Hematopoietic multipotent progenitor cell treated with erythropoietin and hydrocortisone succinate and interleukin-3 and kit ligand, for 8 days (in vitro differentiated cells): ENCODE data around the gene FBXL14.

ENCODE experiments used
- DNase-seq: peaks from one replicate; pipeline ENCODE4 v3.0.0-alpha.2; 2015

Gene FBXL14

DNA sequence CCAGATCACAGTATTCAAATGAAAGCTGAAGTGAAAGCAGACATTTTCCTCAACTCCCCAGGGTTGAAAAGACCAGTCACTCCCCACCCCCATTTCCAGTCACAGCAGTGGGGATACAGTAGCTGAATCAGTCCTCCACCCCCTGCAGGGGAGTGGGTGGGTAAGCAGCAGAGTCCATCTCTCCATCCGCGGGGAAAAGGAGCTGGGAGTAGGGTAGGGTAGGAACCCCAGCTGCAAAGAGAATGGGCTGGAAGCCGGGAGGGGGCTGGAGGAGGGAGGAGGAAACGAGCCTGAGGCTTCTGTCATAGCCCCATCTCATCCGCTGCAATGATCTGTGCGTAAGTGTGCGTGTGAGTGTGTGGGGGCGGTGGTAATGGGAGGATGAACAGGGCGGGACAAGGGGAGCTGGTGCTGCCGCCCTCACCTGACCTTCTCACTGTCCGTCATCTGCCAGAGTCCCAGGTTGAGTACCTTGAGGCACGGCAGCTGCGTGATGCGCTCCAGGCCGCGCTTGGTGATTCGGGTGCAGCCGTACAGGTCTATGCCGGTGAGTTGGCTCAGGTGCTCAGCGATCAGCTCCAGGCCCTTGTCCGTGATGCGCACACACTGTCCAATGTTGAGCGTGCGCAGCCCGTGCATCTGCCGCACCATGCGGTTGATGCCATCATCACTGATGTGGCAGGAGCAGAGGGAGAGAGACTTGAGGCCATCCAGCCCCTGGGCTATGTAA lies 1.8 kb downstream of the FBXL14 start:
- peak; percentile 51 for DNase-seq

DNA sequence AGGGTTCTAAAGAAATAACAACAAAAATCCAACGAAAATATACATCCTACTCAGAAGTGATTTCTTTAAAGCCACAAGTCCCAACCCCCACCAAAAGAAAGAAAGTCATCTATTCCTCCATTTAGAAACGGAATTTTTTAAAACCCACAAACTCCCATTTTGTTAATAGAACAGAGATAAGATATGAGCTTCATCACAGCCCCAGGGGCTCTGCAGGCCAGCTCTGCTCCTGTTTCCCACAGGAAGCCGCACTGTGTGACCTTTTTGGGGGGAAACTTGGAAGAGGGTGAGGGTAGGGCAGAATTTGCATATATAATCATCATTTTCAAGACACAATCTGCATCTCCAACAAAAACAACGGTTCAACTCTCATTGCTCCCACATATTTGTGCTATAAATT lies 2.8 kb downstream of the FBXL14 start:
- DNase-seq = peak; percentile 39

DNA sequence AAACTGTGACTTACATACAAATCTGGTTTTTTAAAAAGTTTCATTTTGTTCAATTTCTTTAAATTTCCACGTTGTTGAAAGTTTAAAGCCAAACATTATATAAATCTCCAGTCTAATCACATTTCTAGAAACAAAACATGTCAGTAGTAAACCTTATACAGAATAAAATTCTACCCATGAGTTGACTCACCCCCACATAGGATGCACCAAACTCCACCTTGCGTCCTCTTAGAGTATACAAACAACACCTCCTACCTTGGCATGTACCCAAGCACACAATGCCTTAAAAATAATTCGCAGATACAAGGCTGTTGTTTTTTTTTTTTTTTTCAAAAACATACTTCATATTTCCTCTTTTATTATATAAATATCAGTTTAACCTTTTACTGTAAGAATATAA lies 3.3 kb downstream of the FBXL14 start:
- DNase-seq = peak; percentile 39

DNA sequence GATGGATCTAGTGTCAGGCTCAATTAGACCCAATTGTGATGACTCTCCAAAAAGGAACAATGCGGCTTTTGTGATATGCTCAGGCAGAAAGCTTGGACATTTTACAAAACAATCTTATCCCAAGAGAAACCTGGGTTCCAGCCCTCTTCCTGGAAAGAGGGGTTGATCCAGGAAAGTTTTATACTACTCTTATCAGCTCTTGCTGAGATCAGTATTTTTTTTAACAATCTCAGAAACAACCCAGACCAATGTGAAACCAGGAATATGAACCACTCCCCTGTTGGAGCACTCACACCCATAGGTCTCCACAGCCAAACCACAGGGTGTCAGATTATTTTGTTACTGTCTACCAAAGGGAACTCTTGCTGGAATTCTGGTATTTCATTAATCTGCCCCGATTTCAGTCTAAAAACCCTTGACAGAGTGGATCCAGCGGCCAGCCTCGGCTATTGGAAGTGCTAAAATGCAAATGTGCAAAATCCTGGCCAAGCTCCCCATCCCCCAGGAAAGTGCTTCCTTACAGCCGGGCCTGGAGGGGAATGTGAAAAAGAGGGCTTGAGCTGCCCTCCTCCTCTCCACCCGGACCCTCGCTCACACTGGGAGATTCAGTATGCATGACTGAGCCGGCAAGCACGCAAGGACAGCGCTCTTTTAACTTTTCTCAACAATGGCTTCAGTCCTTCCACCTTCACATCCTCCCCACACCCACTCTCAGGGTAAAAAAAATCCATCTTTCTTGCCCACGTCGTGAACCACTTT lies 4.0 kb downstream of the FBXL14 start:
- DNase-seq = no peak

DNA sequence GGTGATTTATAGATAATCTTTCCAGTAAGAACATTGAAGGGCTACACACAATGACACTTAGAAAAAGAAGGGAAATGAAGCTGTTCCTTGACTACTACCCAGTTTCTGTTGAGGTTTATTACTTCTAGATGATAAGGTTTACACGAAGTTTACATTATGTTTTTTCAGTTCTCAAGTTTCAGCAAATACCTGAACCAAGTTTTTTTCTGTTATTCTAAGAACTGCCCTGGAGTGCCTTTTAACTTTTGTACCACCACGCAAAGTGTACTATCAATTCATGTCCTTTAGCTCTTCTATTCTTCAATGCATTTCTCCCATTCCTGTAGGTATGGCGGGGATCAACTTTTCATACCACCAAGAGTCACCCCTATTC lies 5.8 kb downstream of the FBXL14 start:
- no peak for DNase-seq

DNA sequence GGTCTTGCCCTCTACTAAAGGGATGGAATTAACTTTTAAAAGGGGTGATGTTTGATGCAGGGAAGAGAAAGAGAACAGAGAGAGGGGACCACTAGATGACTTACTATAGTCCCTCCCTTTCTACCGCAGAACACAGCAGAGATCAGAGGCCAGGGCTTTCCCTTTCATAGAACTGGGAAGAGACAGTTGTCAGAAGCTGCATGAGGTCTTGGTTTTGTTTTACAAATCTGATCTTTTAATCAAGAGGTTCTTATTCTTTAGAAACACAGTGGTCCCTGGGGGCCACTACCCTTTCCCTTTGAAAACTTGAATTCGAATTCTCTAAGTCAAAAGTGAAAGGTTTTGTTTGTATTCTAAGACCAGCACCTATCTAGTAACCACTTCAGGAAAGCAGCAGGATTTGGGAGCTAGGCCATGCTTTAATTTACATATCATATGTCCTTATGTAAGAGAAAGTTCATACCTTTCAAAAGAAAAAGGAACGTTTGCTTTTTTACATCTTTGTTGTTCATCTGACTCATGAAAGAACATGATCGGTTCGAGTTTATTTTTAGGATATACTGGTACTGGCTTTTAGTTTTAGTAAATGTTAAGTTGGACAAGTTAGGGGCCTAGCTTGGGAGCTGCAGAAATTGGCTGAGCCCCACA lies 6.3 kb downstream of the FBXL14 start:
- DNase-seq = no peak

DNA sequence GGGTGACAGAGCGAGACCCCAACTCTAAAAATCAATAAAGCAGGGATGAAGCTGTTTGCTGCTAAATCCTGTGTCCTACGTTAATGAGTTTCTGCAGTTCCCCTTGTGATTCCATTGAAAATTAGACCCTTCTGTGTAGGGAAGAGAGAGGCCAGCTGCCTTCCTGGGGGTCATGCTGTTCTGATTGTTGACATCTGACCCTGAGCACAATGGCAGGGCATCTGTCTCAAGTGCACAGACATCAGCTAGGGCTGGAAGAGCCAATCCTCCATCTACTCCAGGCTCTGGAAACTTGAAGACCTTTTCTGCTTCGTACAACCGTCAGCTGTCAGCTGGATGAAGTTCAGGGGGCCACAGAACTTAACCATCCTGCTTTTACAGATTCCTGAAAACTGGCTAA lies 10.1 kb downstream of the FBXL14 start:
- no peak for DNase-seq

DNA sequence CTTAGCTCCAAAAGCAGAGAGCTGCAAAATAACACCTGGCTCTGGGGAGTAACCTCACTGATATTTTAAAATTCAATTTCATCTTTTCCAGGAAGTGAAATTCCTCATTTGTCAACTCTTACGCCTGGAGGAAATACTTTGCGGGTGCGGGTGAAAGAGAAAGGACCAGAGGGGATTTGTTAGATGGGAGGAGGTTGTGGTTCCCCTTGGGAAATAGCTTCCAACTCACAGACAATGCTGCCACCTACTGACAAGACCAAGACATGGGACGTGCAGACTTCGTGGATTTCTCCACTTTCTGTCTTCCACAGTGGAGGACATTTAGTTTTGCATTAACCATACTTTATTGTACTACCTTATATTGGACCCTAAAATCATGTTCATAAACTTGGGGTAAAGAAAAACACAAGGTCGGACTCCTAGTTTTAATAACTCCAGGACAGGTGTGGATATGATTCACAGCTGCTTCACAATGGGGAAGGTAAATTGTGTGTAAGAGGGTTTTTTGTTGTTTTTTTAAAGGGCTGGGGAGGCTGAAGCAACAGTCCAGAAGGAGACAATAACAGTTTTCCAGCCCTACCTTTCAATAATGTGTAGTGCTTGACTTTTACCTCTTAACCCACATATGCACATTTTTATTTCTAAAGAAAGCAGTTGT lies 10.8 kb downstream of the FBXL14 start:
- peak; percentile 87 for DNase-seq

DNA sequence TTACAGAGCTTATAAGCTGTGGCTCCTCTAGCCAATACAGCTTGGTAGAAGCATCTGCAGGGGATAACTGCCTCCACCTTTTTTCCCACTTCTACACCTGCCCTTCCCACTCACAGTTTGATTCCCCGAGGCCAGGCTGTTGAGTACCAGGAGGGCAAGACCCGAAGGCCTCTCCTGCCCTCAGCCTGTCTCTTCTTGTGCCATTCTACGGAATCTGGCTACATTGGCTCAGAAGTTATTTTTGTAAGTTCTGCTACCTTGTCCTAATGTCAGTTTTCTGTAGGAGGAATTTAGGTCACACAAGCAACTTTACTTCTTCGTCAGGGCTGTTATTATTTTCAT lies 11.7 kb downstream of the FBXL14 start:
- DNase-seq = no peak

DNA sequence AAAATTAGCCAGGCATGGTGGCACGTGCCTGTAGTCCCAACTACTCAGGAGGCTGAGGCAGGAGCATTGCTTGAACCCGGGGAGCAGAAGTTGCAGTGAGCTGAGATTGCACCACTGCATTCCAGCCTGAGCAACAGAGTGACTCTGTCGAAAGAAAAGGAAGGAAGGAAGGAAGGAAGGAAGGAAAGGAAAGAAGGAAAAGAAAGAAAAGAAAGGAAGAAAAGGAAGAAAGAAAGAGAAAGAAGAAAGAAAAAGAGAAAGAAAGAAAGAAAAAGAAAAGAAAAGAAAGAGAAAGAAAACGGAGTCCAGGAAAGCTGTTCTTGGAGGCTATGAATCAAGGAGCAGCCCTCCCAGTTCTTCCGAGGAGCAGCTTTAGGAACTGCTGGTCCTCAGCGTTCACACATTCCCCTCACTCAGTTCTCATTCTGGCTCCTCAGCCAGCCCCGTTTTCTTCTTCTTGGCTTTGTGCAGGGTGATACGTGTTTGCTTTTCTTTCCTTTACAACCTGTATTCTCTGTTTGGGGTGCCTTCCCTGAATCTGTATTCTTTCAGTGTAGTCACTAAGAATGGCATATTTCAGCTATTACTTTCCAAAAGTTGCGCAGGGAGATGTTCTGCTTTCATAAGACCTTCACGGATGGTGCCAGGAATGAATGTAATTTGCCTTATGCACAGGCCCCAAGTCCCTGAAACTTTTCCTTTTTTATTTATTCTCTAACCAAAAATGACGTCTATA lies 12.2 kb downstream of the FBXL14 start:
- no peak for DNase-seq

DNA sequence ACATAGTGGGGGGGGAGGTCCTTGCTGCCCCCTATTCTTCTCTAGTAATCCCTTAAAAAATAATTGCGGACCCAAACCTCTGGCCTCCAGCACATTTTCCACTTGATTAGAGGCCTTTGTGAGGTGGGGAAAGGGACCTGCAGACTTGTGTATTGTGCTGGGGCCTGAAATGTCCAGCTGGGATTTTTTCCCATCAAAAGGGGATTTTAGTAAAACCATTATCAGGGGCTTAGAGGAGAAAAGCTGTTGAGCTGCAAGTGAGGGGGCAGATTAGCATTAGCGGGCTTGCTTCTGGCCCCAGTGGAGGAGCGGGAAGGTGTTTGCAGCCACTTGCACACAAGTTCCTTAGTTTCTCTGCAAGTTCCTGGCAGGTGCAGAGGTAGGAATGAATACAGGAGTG lies 13.9 kb downstream of the FBXL14 start:
- DNase-seq = no peak

DNA sequence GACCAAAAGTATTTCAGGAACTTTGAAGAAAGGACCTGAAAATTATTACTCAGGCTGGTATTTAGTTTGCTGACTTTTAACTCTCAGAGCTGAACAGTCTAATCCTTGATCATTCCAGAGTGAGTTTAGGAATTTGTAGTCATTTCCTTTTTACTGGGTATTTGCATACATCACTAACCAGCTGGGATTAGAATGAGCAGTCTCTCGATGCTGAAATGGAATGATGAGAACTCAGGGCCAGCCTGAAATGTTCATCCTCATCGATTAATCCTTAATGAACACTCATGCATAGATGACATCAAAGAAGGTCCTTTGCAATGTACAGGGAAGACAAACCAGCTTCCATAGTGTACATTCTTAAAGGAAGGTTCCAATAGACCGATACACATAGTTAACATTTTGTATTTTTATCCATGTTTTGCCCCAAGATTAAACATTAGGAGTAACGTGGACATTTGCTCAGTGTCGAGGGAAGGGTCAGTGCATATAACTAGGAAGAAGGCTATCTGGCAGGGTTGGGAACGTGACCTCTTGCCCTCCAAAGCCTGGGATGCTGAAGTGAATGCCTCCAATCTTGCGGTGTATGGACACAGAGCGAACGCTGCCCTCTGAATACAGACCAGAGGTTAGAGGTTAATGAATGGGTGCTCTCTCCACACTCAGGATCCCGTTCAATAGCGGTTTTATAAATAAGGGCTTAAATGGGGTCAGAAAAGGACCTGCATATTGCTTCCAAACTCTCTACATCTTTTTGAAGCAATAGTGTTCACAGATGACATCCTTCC lies 14.5 kb downstream of the FBXL14 start:
- DNase-seq = no peak

DNA sequence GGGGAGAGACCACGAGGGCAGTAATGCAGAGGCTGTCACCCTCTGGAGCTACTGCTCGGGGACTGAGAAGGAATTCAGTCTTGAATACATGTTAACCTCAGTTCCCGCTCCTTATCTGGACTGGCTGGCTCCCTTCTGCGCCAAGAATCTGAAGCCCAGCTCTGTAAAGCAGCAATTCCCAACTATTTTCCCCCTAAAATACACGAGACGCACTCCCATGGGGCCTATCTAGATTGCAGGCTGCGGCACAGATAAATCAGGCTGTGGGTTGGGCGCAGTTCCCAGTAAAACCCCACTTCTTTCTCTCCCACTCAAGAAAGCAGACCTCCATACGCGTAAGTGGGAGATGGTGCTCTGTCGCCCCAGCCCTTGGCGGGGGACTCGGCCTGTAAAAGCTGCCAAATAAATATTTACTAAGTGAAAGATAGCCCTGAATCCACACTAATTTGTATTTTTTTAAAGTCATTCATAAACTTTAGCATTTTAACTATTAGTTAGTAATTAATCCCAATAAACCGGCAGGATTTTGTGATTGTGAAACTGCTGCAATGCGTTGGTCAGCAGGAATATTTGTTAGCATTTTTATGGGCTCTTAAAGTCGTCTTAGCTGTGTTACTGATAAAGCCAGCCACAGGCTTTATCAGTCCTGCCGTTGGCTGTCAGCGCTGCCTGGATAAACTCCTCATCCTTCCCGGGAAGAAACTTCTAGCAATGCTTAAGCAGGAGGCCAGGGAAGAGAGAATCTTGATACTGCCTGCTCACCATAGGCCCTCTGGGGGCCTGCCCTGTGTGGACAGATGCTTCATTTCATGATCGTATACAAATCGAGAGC lies 17.8 kb downstream of the FBXL14 start:
- peak; percentile 53 for DNase-seq

DNA sequence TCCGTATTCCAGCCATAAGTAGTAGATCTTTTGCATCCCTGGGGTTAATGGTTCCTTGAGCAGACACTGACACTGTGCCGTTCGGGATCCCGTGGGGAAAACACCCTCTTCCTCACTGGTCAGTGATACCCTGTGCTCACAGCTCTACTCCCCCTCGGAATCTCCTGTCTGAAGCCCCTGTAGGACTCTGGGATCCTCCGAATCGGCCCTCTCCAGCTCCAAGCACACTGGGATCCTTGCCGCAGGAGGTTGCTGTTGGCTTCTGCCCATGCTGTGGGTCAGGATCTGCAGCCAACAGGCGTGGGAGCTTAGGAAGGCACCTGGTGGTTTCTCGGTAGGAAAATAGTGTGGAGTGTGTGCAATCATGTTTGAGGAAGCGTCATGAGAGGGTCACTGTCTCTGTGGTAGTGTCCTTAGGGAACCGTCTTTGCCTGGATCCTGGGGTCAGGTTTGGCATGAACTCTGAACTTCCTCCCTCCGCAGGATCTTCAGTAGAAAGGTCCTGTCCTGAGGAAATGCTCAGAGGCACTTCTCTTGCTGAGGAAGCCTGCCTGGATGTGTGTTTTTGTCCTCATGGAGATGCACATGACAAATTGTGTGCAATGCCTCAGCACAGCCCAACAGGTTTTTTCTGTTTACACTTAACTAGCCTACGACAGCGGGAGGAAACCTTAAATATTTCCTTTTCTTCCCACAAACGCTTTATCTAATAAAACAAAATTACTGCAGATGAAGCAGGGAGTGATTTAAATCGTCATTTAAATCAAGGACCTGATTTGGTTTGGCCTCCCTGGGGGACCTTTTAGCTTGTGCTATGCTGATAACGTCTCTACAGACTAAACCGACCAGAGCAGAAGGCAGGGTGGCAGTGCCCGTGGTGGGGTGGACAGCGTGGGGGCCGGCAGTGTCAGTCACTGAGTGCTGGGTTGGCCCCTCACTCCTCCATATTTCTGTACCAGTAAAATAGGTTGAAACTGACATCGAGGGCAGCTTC lies 18.7 kb downstream of the FBXL14 start:
- DNase-seq = peak; percentile 23

DNA sequence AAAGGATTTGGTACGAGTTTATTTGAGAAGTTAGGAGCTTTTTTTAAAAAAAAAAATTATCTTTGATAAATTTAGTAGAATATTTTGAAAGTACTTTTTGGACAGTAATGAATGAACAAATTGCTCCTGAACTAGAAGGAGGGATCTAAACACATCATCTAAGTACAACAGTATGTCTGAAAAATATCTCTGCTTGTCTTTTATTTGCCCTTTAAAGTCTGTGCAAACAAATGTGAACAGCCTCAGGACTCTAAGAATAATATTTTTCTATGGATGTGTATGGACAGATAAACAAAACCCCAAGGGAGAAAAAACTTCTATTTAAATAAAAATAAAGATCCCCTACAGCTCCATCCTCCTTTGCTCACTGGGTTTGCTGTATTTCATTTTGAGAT lies 19.5 kb downstream of the FBXL14 start:
- DNase-seq = no peak

DNA sequence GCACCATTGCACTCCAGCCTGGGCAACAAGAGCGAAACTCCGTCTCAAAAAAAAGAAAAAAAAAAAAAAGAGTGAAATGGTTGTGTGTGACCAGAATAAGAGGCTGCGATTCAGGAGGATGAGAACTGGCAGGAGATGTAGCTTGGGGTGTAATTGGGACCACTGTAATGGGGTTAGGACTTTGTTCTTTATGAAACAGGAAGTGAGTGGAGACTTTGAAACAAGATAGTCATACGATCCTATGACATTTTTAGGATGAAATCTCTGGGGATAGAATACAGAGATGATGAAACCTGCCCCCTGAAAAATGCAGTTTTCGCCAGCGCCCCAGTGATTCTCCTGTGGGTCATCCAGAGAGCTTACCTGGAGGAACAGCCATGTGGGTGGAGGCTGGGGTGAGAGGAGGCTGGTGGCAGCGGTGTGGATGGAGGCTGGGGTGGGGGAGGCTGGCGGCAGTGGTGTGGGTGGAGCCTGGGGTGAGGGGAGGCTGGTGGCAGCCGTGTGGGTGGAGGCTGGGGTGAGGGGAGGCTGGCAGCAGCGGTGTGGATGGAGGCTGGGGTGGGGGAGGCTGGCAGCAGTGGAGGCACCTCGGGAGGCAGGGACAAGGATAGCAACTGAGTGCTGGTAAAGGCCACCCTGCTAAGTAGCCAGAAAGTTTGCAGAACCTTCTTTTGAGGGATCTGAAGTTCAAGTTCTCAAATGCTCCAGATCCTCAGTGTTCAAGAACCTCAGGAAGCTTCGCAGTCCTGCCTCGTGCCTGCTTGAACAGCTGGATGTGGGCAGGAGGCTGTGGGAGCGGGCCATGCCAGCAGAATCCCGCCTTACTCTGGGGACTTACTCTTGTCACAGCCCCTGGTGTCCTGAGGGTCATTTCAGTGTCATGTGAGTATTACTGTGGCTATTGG lies 20.2 kb downstream of the FBXL14 start:
- DNase-seq = no peak

DNA sequence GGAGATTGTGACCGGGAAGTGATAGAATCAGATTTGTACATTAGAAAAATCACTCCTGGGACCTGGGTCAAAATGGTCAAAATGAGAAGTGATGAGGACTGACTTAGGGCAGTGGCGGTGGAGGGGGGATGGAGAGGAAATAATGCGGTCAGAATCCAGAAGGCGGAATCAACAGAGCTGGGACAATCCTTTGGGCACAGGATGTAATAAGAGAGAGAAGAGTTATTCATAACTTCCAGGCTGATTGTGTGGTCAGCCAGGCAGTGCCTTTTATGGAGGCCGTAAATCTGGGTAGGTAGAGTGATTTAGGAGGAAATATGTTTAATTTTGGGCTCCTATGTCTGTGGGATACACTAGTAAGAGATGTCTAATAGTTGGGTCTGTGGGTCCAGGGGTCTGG lies 21.6 kb downstream of the FBXL14 start:
- no peak for DNase-seq

DNA sequence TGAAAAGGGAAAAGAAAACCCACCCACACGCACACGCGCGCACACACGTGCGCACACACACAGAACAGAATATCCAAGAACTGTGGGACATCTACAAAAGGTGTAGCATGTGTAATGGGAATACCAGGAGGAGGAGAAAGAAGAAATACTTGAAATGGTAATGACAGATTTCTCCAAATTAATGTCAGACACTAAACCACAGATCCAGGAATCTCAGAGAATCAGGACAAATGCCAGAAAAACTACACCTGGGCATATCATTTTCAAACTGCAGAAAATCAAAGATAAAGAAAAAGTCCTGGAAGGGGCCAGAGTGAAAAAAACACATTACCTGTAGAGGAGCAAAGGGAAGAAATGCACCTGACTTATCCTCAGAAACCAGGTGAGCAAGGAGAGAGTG lies 26.5 kb downstream of the FBXL14 start:
- no peak for DNase-seq
